ENCODE data around the gene LRRC8C.

Gene LRRC8C

DNA sequence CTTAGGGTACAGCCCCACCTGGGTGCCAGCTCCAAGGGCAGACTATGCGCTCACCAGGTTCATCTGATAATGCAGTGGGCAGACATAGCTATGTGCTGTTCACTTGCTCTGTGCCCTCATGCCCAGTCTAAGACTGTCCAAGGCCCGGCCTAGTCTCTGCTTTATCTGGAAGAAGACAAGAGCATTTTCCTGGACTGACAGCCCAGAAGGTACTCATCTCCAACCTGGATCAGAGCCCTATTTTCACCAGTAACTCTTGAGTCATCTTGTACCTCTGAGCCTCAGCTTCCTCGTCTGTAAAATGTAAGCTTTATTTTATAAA is 28.5 kb upstream of the LRRC8C start:
- TF ChIP-seq, protein P1, sequence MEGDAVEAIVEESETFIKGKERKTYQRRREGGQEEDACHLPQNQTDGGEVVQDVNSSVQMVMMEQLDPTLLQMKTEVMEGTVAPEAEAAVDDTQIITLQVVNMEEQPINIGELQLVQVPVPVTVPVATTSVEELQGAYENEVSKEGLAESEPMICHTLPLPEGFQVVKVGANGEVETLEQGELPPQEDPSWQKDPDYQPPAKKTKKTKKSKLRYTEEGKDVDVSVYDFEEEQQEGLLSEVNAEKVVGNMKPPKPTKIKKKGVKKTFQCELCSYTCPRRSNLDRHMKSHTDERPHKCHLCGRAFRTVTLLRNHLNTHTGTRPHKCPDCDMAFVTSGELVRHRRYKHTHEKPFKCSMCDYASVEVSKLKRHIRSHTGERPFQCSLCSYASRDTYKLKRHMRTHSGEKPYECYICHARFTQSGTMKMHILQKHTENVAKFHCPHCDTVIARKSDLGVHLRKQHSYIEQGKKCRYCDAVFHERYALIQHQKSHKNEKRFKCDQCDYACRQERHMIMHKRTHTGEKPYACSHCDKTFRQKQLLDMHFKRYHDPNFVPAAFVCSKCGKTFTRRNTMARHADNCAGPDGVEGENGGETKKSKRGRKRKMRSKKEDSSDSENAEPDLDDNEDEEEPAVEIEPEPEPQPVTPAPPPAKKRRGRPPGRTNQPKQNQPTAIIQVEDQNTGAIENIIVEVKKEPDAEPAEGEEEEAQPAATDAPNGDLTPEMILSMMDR (IDR thresholded peaks at IDR 0.05), result no peak

DNA sequence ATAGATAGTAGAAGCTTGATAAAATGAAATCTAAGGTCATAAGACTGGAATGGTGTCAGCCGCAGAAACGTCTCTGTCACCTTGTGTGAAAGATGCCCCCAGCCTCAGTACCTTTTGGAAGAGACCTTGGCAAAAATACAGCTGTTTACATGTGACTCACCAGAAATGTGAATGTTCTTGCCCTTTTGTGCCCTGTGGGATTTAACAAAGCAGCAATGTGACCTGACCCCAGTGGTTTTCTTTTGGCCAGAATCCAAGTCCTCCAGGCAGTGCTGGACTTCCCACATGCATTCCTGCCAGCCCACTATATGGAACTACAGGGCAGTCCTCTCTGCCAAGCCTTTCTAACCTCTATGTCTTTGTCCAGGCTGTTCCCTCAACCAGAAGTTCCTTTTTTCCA is 27.2 kb upstream of the LRRC8C start:
- TF ChIP-seq, protein P1 (IDR thresholded peaks at IDR 0.05), result no peak

DNA sequence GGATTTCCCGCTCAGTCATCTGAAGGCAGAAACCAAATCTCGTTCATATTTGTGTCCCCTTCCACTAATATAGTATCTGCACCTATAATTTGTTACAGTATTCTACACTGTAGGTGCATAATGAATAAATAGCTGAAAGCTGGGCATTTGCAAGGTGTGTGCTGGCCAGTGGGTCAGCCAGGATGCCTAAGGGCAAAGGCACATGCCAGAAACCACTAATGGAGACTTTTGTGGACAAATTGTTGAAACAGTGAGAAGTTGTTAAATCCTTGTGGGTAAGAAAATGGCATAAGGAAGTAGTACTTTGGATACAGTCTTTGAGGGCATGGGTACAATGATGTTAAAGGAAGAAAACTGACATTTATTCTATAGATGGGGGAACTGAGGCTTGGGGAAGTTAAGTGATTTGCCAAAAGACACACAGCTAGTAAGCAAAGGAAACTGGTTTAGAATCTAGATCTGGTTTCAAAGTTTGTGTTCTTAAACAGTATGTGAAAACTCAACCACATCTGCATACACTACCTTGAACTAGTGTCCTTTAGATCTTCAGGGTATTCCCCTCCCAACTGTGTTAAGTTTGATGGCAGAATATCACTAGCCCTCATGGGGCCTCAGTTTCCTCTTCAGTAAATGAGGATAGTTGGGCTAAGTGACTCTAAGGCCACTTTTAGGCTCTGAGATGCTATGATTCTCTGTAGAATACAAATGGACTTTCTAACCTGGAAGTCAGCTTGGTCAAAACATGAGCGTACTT is 26.5 kb upstream of the LRRC8C start:
- TF ChIP-seq, protein P1 (IDR thresholded peaks at IDR 0.05), result no peak

DNA sequence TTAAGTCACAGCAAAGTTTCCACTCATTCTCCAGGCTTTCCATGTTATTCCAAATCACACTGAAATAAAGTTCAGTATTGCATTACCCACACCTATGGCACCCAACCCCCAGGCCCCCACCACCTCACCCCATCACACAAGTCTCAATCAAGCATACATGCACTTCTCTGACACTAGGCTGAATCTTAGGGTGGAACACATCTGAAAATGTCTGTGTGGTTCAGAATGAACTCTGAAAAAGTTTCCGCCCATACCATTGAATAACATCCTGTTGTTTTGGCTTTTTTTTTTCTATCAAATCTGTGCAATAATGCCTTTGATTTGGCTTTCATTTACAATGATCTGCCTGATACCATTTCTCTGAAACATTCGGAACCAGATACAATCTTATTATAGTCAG is 25.8 kb upstream of the LRRC8C start:
- TF ChIP-seq, protein P1 (IDR thresholded peaks at IDR 0.05), result no peak

DNA sequence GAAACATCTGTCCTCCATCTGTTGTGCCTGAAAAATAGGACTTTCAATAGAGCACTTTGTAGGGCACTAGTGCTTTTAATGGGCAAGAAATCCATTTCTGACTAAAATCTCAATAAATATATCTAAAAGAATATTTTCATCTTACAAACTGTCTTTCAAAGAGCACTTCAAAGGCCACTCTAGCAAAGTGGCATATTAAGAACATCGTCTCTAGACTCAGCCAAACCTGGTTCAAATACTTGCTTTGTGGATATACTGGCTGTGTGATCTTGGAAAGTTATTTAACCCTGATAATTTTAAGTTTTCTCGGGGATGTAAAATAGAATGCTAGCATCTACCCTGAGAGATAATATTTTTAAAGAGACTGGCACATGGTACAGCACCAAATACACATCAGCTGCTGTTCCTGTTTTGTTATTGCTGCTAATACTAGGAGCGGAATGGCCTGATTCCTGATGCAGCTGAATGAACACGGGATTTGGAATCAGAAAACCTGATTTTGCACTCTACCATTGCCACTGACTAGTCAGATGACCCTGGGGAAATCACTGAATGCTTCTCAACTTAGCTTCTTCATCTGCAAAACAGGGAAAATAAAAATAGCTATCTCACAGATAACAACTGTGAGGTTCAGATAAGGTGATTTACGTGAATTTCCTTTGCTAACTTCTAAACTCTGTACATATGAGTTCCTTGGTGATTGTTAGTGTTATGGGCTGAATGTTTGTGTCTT is 25.2 kb upstream of the LRRC8C start:
- TF ChIP-seq, protein P1 (IDR thresholded peaks at IDR 0.05), result no peak

DNA sequence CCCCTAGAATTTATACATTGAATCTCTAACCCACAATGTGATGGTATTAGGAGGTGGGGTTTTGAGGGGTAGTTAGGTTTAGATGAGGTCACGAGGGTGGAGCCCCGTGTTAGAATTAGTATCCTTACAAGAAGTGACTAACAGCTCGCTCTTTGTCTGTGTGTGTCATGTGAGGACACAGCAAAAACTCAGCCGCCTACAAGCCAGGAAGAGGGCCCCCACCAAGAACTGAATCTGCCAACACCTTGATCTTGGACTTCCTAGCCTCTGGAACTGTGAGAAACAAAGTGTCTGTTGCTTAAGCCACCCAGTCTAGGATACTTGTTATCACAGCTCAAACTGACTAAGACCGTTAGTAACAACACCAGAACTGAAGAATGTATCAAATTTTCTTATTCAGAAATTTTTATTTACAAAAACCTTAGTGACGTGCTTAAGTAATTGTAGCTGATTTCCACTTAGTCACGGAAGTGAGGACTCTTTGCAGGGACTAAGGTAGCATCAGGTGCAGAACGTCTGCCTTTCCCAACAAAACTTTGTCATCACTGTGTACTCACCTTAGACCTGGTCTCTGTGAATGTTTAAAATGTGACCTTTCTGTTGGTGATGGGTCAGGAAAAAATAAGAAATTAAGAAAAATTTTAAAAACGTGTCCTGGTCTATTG is 24.5 kb upstream of the LRRC8C start:
- TF ChIP-seq, protein P1 (IDR thresholded peaks at IDR 0.05), result no peak

DNA sequence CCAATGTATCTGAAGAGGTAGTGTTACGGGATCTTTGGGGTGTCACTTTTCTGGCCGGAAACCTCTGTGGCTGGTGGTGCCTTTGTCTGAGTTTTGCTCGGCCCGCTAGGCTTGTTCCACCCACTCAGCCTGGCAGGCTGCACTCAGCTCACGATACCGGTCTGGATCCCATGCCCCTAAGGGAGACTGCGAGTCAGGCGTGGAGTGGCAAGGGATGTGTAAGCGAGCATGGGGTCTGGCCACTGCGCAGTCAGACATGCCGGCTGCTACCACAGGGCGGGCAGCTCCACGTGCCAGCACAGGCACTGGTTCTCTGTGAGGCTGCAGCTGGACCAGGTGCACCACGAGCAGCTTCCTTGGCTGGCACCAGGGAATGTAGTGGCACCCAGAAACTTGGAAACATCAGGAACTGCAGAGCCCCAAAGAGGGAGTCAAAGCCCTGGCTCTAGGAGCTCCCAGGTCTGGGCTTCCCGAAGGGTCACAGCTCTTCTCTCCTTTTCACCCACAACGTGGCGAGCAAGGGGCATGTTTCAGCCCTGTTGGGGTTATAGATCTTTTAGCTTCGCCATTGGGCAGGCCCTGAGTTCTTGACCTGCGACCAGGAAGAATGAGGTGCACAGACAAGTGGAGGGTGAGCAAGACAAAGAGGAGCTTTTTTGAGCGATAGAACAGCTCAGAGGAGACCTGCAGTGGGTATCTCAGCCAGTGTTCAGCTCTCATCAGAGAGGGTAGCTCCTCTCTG is 23.8 kb upstream of the LRRC8C start:
- TF ChIP-seq, protein P1 (IDR thresholded peaks at IDR 0.05), result no peak

Data from LNCAP (cell line).